ENCODE measurements around the gene NOL3.

- TF ChIP-seq CTCF (IDR thresholded peaks at IDR 0.05) (no peak), POLR2AphosphoS5 (IDR thresholded peaks at IDR 0.05; ENCODE audit: insufficient read depth in 1 of 2, low read depth in 1 of 2) (no peak)
Observed at GRCh38 chr16:67215706-67216105, 45.4 kb downstream of the NOL3 start.
